ENCODE measurements around the gene CDH2. TPM values are rescaled to one million over a fixed set of nuclear protein-coding genes. Genes with fewer than 3 reads are reported as not detected.

The CDH2 gene
- total RNA-seq, 1 experiment from 2014 or later, result 36.2 TPM

DNA sequence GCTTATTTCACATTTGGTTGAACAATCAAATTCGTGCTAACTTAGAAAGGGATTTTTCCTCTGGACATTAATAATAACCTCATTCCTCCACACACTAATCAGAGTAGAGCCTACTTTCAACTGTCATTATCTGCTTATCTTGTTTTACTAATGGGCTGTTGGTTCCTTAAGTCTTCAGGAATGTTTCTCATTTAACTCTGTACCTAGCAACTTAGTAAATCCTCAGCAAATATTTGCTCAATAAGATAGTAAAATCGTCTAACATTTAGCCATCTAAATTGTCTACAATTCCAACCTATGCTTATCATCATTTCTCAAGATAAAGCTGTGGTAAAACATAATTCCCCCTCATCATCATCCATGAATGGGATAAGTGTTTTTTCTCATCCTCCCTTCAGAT, 98.1 kb downstream of the CDH2 start:
- no peak for DNase-seq
- no peak overlapping the region for H3K56ac ChIP-seq (ENCODE audit: insufficient read length, low read depth, low read length)
- no peak overlapping the region for H4K8ac ChIP-seq (replicated peaks; ENCODE audit: insufficient read length, low read depth, low read length)
- no peak overlapping the region for H3K14ac ChIP-seq (ENCODE audit: insufficient read depth, low read length)
- TF ChIP-seq CTCF (conservative IDR thresholded peaks at IDR 0.05), result no peak
- no peak overlapping the region for H4K91ac ChIP-seq (ENCODE audit: insufficient read length, low read depth, low read length)
- H3T11ph ChIP-seq (ENCODE audit: low read length), result no peak overlapping the region
- H4K5ac ChIP-seq (ENCODE audit: insufficient read length, low read depth, low read length), result no peak overlapping the region
- H3K4me1 ChIP-seq (ENCODE audit: insufficient read depth, low read length), result peaks cover 3% of the 10 kb centered on the region; the same call in 1 of the 2 replicates
- no peaks in the 10 kb centered on the region for H3K79me2 ChIP-seq (ENCODE audit: insufficient read depth, low read length)
- H3K9me3 Mint-ChIP-seq, result no peaks in the 10 kb centered on the region
- H3K27ac ChIP-seq (ENCODE audit: insufficient read length, low read depth, low read length), result no peak overlapping the region
- WGBS (ENCODE audit: extremely low coverage, insufficient read length, low lambda C conversion rate), result no CpG with 5 or more reads among the region's 2 CpGs
- H3K4me3 Mint-ChIP-seq, result no peak overlapping the region
- peaks cover 8 to 34% of the 10 kb centered on the region in 2 experiments for H3K4me1 Mint-ChIP-seq
- H2BK20ac ChIP-seq (ENCODE audit: low read depth, low read length, poor library complexity, severe bottlenecking), result no peak overlapping the region
- no peak overlapping the region for H2BK12ac ChIP-seq (ENCODE audit: insufficient read length, low read depth, low read length)
- no peak overlapping the region for H2BK15ac ChIP-seq (ENCODE audit: low read depth, low read length)
- no peak overlapping the region for H2AFZ ChIP-seq (ENCODE audit: low read length)
- H3K23ac ChIP-seq (ENCODE audit: insufficient read length, low read depth, low read length), result no peak overlapping the region
- no peak overlapping the region for H2AK5ac ChIP-seq (ENCODE audit: insufficient read length, low read length)
- no peaks in the 10 kb centered on the region for H3K27me3 ChIP-seq (ENCODE audit: insufficient read depth, low read length)
- no peak overlapping the region for H3K4ac ChIP-seq (ENCODE audit: low read depth, low read length)
- H3K36me3 Mint-ChIP-seq (ENCODE audit: insufficient read depth in 1 of 3, low read depth in 3 of 3), result no peaks in the 10 kb centered on the region
- no peaks in the 10 kb centered on the region for H4K20me1 ChIP-seq (ENCODE audit: control insufficient read depth, insufficient read depth, insufficient read length)
- H3K18ac ChIP-seq (ENCODE audit: insufficient read length, low read depth, low read length), result no peak overlapping the region
- H2BK5ac ChIP-seq (ENCODE audit: insufficient read length, low read length), result no peak overlapping the region
- no peak overlapping the region for H3K27ac Mint-ChIP-seq
- H3K79me1 ChIP-seq (ENCODE audit: insufficient read depth, low read depth, low read length, poor library complexity, severe bottlenecking), result no peaks in the 10 kb centered on the region
- no peak overlapping the region for H3K9ac ChIP-seq (ENCODE audit: extremely low read depth, insufficient read length, low read length)
- no peaks in the 10 kb centered on the region for H3K27me3 Mint-ChIP-seq (ENCODE audit: low read depth)
- H3K9me3 ChIP-seq (ENCODE audit: control insufficient read depth, low read depth, low read length), result no peaks in the 10 kb centered on the region
- no peak overlapping the region for H3K4me2 ChIP-seq (ENCODE audit: insufficient read depth, insufficient read length, low read length)
- no peaks in the 10 kb centered on the region for H3K23me2 ChIP-seq (ENCODE audit: insufficient read length, low read depth, low read length, poor library complexity, severe bottlenecking)
- no peak overlapping the region for H2BK120ac ChIP-seq (ENCODE audit: low read depth, low read length, poor library complexity, severe bottlenecking)
